ENCODE results near the gene MYEOV.

MYEOV gene

GRCh38 chr11:69287968-69288882, 5.7 kb upstream of the MYEOV start:
- DNase-seq (ENCODE audit: low spot score), result no peak

GRCh38 chr11:69288883-69289242, 5.1 kb upstream of the MYEOV start:
- no peak for DNase-seq (ENCODE audit: low spot score)

- no peak for DNase-seq (ENCODE audit: low spot score)
These were observed 3.1 kb upstream of the MYEOV start for GRCh38 chr11:69290806-69291205.

GRCh38 chr11:69291459-69292110, 2.4 kb upstream of the MYEOV start:
- no peak for DNase-seq (ENCODE audit: low spot score)

GRCh38 chr11:69292221-69292648, 1.7 kb upstream of the MYEOV start:
- no peak for DNase-seq (ENCODE audit: low spot score)

GRCh38 chr11:69293087-69293486, 868 bp upstream of the MYEOV start:
- no peak for DNase-seq (ENCODE audit: low spot score)

GRCh38 chr11:69294571-69295078, 670 bp downstream of the MYEOV start:
- DNase-seq (ENCODE audit: low spot score), result no peak

GRCh38 chr11:69295079-69295994, 1.4 kb downstream of the MYEOV start:
- no peak for DNase-seq (ENCODE audit: low spot score)

GRCh38 chr11:69295995-69296889, 2.3 kb downstream of the MYEOV start:
- no peak for DNase-seq (ENCODE audit: low spot score)

GRCh38 chr11:69296890-69297786, 3.2 kb downstream of the MYEOV start:
- peak; percentile 93 for DNase-seq (ENCODE audit: low spot score)

GRCh38 chr11:69297787-69298266, 3.9 kb downstream of the MYEOV start:
- no peak for DNase-seq (ENCODE audit: low spot score)

- no peak for DNase-seq (ENCODE audit: low spot score)
These were observed 4.5 kb downstream of the MYEOV start for GRCh38 chr11:69298267-69299022.

- DNase-seq (ENCODE audit: low spot score), result no peak
These were observed 5.1 kb downstream of the MYEOV start for GRCh38 chr11:69299023-69299461.

GRCh38 chr11:69299572-69299971, 5.6 kb downstream of the MYEOV start:
- DNase-seq (ENCODE audit: low spot score), result no peak

GRCh38 chr11:69300120-69301060, 6.4 kb downstream of the MYEOV start:
- no peak for DNase-seq (ENCODE audit: low spot score)

- no peak for DNase-seq (ENCODE audit: low spot score)
These were observed 7.1 kb downstream of the MYEOV start for GRCh38 chr11:69301081-69301454.

- DNase-seq (ENCODE audit: low spot score), result no peak
These were observed 7.8 kb downstream of the MYEOV start for GRCh38 chr11:69301455-69302401.

Data from left forelimb (tissue), 1 donor.